Posterior cingulate gyrus (tissue), 11 donors: ENCODE results near the gene B4GALNT3.
A peak's percentile ranks its signal among the peaks of the same experiment; 100 is the strongest.

Source experiments
- DNase-seq, 10 donors: peaks; one replicate each; pipeline versions ENCODE4 v3.0.0 to v3.0.0-alpha.2; 2020 to 2021; ENCODE audit warnings: mixed read lengths in 3 of 10
- intact Hi-C: fragments of 100-400 bp; cut with DNase I; formaldehyde crosslinking; loops from one replicate; pipeline ENCODE4 v1.15.1; 2023

The B4GALNT3 gene

GRCh38 chr12:552466-552865 lies 92.7 kb downstream of the B4GALNT3 start:
- peak in 2 of 10 donors; percentile 16 to 22 for DNase-seq
- intact Hi-C loops, result no loop called here

- intact Hi-C loops, result no loop called here
- peak in 2 of 10 donors; percentile 58 to 78 for DNase-seq
Observed at GRCh38 chr12:553216-554000, 93.7 kb downstream of the B4GALNT3 start.

GRCh38 chr12:554001-554285 lies 94.2 kb downstream of the B4GALNT3 start:
- peak in 2 of 10 donors; percentile 37 to 69 for DNase-seq
- intact Hi-C loops, result no loop called here

GRCh38 chr12:556498-556897 lies 96.8 kb downstream of the B4GALNT3 start:
- intact Hi-C loops, result no loop called here
- DNase-seq, result peak in 2 of 10 donors; percentile 25 to 69

- intact Hi-C loops, result no loop called here
- DNase-seq, result no peak
Observed at GRCh38 chr12:558580-558979, 98.8 kb downstream of the B4GALNT3 start.

GRCh38 chr12:559208-559905 lies 99.6 kb downstream of the B4GALNT3 start:
- intact Hi-C loops, result no loop called here
- DNase-seq, result peak in 1 of 10 donors; percentile 54

GRCh38 chr12:559906-560455 lies 100.2 kb downstream of the B4GALNT3 start:
- peak in 2 of 10 donors; percentile 58 to 65 for DNase-seq
- intact Hi-C loops, result loop anchor here (10.0 kb wide), 1 partner anchor 535 kb away; no protein-coding TSS in a partner anchor

- DNase-seq, result peak in 2 of 10 donors; percentile 47 to 49
- intact Hi-C loops, result loop anchor here (10.0 kb wide), 1 partner anchor 534 kb away; no protein-coding TSS in a partner anchor
Observed at GRCh38 chr12:560691-561390, 101.1 kb downstream of the B4GALNT3 start.

- intact Hi-C loops, result loop anchor here (10.0 kb wide), 1 partner anchor 533 kb away; no protein-coding TSS in a partner anchor
- DNase-seq, result peak in 2 of 10 donors; percentile 51 to 62
Observed at GRCh38 chr12:561391-561705, 101.6 kb downstream of the B4GALNT3 start.

GRCh38 chr12:561908-562593 lies 102.3 kb downstream of the B4GALNT3 start:
- DNase-seq, result peak in 2 of 10 donors; percentile 60 to 78
- intact Hi-C loops, result loop anchor here (10.0 kb wide), 1 partner anchor 533 kb away; no protein-coding TSS in a partner anchor

- intact Hi-C loops, result loop anchor here (10.0 kb wide), 1 partner anchor 532 kb away; no protein-coding TSS in a partner anchor
- DNase-seq, result no peak
Observed at GRCh38 chr12:562634-563033, 102.9 kb downstream of the B4GALNT3 start.

GRCh38 chr12:563250-563781 lies 103.6 kb downstream of the B4GALNT3 start:
- intact Hi-C loops, result loop anchor here (10.0 kb wide), 1 partner anchor 531 kb away; no protein-coding TSS in a partner anchor
- DNase-seq, result no peak

- peak in 1 of 10 donors; percentile 45 for DNase-seq
- intact Hi-C loops, result loop anchor here (10.0 kb wide), 1 partner anchor 531 kb away; no protein-coding TSS in a partner anchor
Observed at GRCh38 chr12:563787-564298, 104.1 kb downstream of the B4GALNT3 start.

- peak in 1 of 10 donors; percentile 53 for DNase-seq
- intact Hi-C loops, result loop anchor here (10.0 kb wide), 1 partner anchor 530 kb away; no protein-coding TSS in a partner anchor
Observed at GRCh38 chr12:565161-565560, 105.4 kb downstream of the B4GALNT3 start.

GRCh38 chr12:565589-566105 lies 105.9 kb downstream of the B4GALNT3 start:
- peak in 2 of 10 donors; percentile 50 to 80 for DNase-seq
- intact Hi-C loops, result loop anchor here (10.0 kb wide), 1 partner anchor 529 kb away; no protein-coding TSS in a partner anchor

- intact Hi-C loops, result loop anchor here (10.0 kb wide), 1 partner anchor 526 kb away; no protein-coding TSS in a partner anchor
Observed at GRCh38 chr12:568486-568885, 108.7 kb downstream of the B4GALNT3 start.

GRCh38 chr12:569091-569676 lies 109.4 kb downstream of the B4GALNT3 start:
- peak in 2 of 10 donors; percentile 57 to 68 for DNase-seq
- intact Hi-C loops, result loop anchor here (1.0 to 10.0 kb wide), 2 partner anchors 381 to 526 kb away; no protein-coding TSS in a partner anchor

More at GRCh38 chr12:568486-568885, 108.7 kb downstream of the B4GALNT3 start:
- peak in 2 of 10 donors; percentile 41 to 42 for DNase-seq

GRCh38 chr12:569803-570434 lies 110.2 kb downstream of the B4GALNT3 start:
- DNase-seq, result peak; percentile 71 to 97 (median 86)
- intact Hi-C loops, result loop anchor here (1.0 to 10.0 kb wide), 3 partner anchors 75 to 525 kb away; no protein-coding TSS in a partner anchor
